ENCODE results near the gene ST7. TPM values are rescaled to one million over a fixed set of nuclear protein-coding genes. Genes with fewer than 3 reads are reported as not detected.

ST7 gene
- total and polyA plus RNA-seq, 7 donors = 5.3 to 37.7 (median 19.0) TPM

- WGBS, 2 donors = 89 to 93% methylated on average over 3 of the region's 3 CpGs
- no peak overlapping the region for H3K4me3 ChIP-seq
- H3K36me3 ChIP-seq = no peaks in the 10 kb centered on the region
- TF ChIP-seq CTCF (IDR thresholded peaks at IDR 0.05) = no peak
- intact Hi-C loops (cut with DNase I) = no loop called here
- H3K9me3 ChIP-seq = no peaks in the 10 kb centered on the region
- no peak for DNase-seq
- no peaks in the 10 kb centered on the region for H3K27me3 ChIP-seq
- H3K27ac ChIP-seq = no peak overlapping the region
- H3K4me1 ChIP-seq = peaks cover 0 to 23% (median 19%) of the 10 kb centered on the region in 4 donors
Observed at GRCh38 chr7:117065571-117066150, 112.4 kb downstream of the ST7 start.

GRCh38 chr7:117066668-117067067 lies 113.4 kb downstream of the ST7 start:
- WGBS, 2 donors = 83 to 97% methylated on average over 3 of the region's 3 CpGs
- Histone ChIP-seq H3K4me1 (peaks cover 0 to 26% (median 20%) of the 10 kb centered on the region in 4 donors), H3K36me3 (no peaks in the 10 kb centered on the region), H3K27ac (no peak overlapping the region), H3K4me3 (no peak overlapping the region), H3K27me3 (no peaks in the 10 kb centered on the region), H3K9me3 (no peaks in the 10 kb centered on the region)
- intact Hi-C loops (cut with DNase I) = no loop called here
- no peak for TF ChIP-seq CTCF (IDR thresholded peaks at IDR 0.05)
- no peak for DNase-seq

- Histone ChIP-seq H3K36me3 (no peaks in the 10 kb centered on the region), H3K27ac (no peak overlapping the region), H3K27me3 (no peaks in the 10 kb centered on the region), H3K9me3 (no peaks in the 10 kb centered on the region), H3K4me3 (no peak overlapping the region), H3K4me1 (peaks cover 0 to 25% (median 19%) of the 10 kb centered on the region in 4 donors)
- WGBS, 2 donors = 88 to 94% methylated on average over 1 of the region's 1 CpG
- intact Hi-C loops (cut with DNase I) = no loop called here
- TF ChIP-seq EP300 (IDR thresholded peaks at IDR 0.05) (no peak), POLR2A (IDR thresholded peaks at IDR 0.05) (no peak), POLR2AphosphoS5 (IDR thresholded peaks at IDR 0.05) (no peak), CTCF (IDR thresholded peaks at IDR 0.05) (no peak)
- no peak for DNase-seq
Observed at GRCh38 chr7:117067340-117067739, 114.0 kb downstream of the ST7 start.

- Histone ChIP-seq H3K36me3 (no peaks in the 10 kb centered on the region), H3K9me3 (no peaks in the 10 kb centered on the region), H3K4me1 (peaks cover 0 to 28% (median 23%) of the 10 kb centered on the region in 4 donors), H3K27me3 (no peaks in the 10 kb centered on the region), H3K27ac (no peak overlapping the region), H3K4me3 (no peak overlapping the region)
- WGBS, 2 donors = 82 to 90% methylated on average over 5 of the region's 5 CpGs
- no peak for TF ChIP-seq EP300 (IDR thresholded peaks at IDR 0.05)
- TF ChIP-seq POLR2AphosphoS5 (IDR thresholded peaks at IDR 0.05) = no peak
- no peak for TF ChIP-seq POLR2A (IDR thresholded peaks at IDR 0.05)
- no peak for TF ChIP-seq CTCF (IDR thresholded peaks at IDR 0.05)
- no peak for DNase-seq
- intact Hi-C loops (cut with DNase I) = no loop called here
Observed at GRCh38 chr7:117068511-117069145, 115.3 kb downstream of the ST7 start.

- 47 to 67% methylated on average over 1 of the region's 1 CpG for WGBS, 2 donors
Observed at GRCh38 chr7:117069379-117069778, 116.1 kb downstream of the ST7 start.

More at GRCh38 chr7:117069379-117069778, 116.1 kb downstream of the ST7 start:
- TF ChIP-seq CTCF (IDR thresholded peaks at IDR 0.05) = no peak
- no peak for TF ChIP-seq POLR2AphosphoS5 (IDR thresholded peaks at IDR 0.05)
- no peak for TF ChIP-seq POLR2A (IDR thresholded peaks at IDR 0.05)
- no peak for TF ChIP-seq EP300 (IDR thresholded peaks at IDR 0.05)
- Histone ChIP-seq H3K36me3 (no peaks in the 10 kb centered on the region), H3K27ac (no peak overlapping the region), H3K4me3 (no peak overlapping the region), H3K9me3 (no peaks in the 10 kb centered on the region), H3K27me3 (no peaks in the 10 kb centered on the region), H3K4me1 (peaks cover 0 to 28% (median 23%) of the 10 kb centered on the region in 4 donors)
- intact Hi-C loops (cut with DNase I) = no loop called here
- DNase-seq = no peak

Data from sigmoid colon (tissue), 7 donors.